HepG2 (cell line): ENCODE results near the gene CAB39.

Experiments used
- MBNL3 ChIP-seq: fragments of 250-450 bp; sonication (Bioruptor Pico); conservative IDR thresholded peaks from 2 replicates; pipeline ENCODE4 v1.8.0; 2022; ENCODE audit warnings: mild to moderate bottlenecking, inconsistent platforms
- MTA1 ChIP-seq: sonication (generic); formaldehyde crosslinking; IDR thresholded peaks from 2 replicates; pipeline ENCODE4 v1.4.0; 2020; ENCODE audit warnings: missing genetic modification reagents, mild to moderate bottlenecking, borderline replicate concordance
- NKX3-1 ChIP-seq: sonication (generic); formaldehyde crosslinking; IDR thresholded peaks from 2 replicates; pipeline ENCODE4 v1.5.0; 2020; ENCODE audit warnings: missing genetic modification reagents
- PRDM10 ChIP-seq: sonication (generic); formaldehyde crosslinking; IDR thresholded peaks from 2 replicates; pipeline ENCODE4 v1.4.0; 2020; ENCODE audit warnings: low read depth, missing genetic modification reagents
- SALL2 ChIP-seq: sonication (generic); formaldehyde crosslinking; IDR thresholded peaks from 2 replicates; pipeline ENCODE4 v1.8.1; 2023; ENCODE audit warnings: mild to moderate bottlenecking, missing genetic modification reagents, inconsistent platforms
- SP1 ChIP-seq, 2 experiments: fragments of 450-650 bp in 1 of 2; sonication (generic) in 1 of 2; formaldehyde crosslinking in 1 of 2; IDR thresholded peaks; 2 replicates each; pipeline versions ENCODE4 v1.4.0 to v1.6.1; 2016 to 2020; ENCODE audit warnings: missing genetic modification reagents in 1 of 2
- TRIM24 ChIP-seq: sonication (generic); formaldehyde crosslinking; IDR thresholded peaks from 2 replicates; pipeline ENCODE4 v1.8.0; 2022; ENCODE audit warnings: mild to moderate bottlenecking, missing genetic modification reagents
- U2AF1 ChIP-seq: fragments of 200-400 bp; formaldehyde crosslinking; optimal IDR thresholded peaks from 2 replicates; pipeline ENCODE3; 2017; ENCODE audit warnings: mild to moderate bottlenecking, low read depth, low read length
- TF ChIP-seq, protein P1 (sequence below): sonication (generic); formaldehyde crosslinking; IDR thresholded peaks from 2 replicates; pipeline ENCODE4 v1.4.0; 2020; ENCODE audit warnings: mild to moderate bottlenecking, missing genetic modification reagents
- TF ChIP-seq, protein P2 (sequence below): IDR thresholded peaks from 2 replicates; pipeline ENCODE4 v1.6.1; 2016; ENCODE audit warnings: low read depth, borderline replicate concordance

- TF ChIP-seq, protein P1, sequence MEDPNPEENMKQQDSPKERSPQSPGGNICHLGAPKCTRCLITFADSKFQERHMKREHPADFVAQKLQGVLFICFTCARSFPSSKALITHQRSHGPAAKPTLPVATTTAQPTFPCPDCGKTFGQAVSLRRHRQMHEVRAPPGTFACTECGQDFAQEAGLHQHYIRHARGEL (CRISPR knock-in tag), result no peak
- no peak for TF ChIP-seq PRDM10
- no peak for TF ChIP-seq MBNL3 (CRISPR knock-in tag)
- no peak for TF ChIP-seq TRIM24
- TF ChIP-seq SALL2 (CRISPR knock-in tag), result no peak
- no peak for TF ChIP-seq SP1 (IDR thresholded peaks at IDR 0.05)
- TF ChIP-seq SP1 (CRISPR knock-in tag; IDR thresholded peaks at IDR 0.05), result no peak
- no peak for TF ChIP-seq NKX3-1
- TF ChIP-seq, protein P2, sequence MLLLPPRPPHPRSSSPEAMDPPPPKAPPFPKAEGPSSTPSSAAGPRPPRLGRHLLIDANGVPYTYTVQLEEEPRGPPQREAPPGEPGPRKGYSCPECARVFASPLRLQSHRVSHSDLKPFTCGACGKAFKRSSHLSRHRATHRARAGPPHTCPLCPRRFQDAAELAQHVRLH (CRISPR knock-in tag), result no peak
- TF ChIP-seq MTA1, result no peak
- no peak for TF ChIP-seq U2AF1
Observed at GRCh38 chr2:230869914-230870543, 157.4 kb downstream of the CAB39 start.
